ENCODE results near the gene MBP.
"Not testable (repeated sequence)": the region's sequence is repeated elsewhere in the genome, so short reads cannot be mapped to it uniquely, and the experiment has no call there.

Gene MBP

DNA sequence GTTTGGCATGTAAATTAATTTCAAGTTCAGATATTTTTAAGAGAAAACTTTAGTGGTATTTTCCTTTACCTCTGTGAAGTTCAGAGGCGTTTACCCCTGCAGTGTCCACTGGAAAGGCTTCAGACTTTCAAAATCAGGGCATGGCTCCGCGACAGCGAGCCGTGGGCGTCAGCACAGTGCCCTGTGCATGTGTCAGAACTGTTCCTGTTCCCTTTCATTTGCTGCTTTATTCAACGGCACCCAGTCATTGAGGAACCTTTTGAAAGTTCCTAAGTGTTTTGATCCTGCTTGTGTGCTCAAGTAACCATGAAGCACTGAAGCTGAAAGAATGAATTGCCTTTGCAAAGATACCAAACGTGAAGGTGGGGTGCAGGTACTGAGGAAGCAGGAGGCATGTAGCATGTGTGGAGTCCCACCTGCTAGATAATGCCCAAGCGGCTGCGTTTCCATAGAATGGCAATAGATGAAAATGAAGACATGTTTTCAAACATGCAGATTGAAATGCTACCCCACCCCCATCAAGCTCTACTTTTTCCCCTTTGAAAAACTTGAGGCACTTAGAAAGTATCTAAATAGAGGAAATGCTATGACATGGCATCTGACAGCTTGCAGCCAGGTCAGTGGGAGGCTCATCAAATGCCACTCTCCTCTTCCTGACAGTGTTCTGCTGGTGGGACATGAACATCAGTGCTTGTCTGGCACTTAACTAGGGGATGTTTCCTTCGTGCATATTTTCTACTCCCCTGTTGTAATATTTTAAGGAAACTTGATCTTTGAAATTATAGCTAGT, 161.6 kb downstream of the MBP start:
- no peak for DNase-seq (ENCODE audit: low spot score)

DNA sequence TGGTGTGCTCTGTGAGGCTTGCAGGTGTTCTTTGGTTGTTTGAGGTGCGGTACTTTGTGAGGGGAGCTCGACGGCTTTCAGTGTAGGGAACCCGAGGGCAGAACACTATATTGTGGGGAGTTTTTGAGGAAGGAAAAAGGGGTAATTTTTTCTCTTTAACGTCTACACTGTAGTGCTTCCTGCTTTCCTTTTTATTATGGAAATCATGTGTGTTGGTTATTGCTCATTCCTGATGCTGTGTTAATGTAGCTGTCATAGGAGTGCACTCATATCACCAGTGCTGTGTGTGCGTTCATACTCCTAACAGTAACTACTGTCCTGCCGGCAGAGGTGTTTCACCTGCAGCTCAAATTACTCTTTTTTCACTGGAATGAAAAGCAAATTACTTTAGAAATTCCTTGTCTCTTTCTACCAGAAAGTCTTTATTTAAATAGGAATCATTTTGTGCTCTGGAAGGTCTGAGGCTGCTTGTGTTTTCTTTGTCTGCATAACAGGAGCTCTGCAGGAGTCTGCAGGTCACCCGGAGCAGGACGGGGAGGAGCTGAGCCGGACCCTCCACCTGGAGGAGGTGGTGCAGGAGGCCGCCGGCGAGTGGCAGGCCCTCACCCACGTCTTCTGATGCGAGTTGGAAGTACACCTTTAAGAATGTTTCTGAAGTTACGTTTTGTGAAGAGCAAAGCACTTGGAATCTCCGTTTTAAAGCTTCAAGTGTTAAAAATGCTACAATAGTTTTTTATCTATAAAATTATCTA, 164.7 kb downstream of the MBP start:
- no peak for DNase-seq (ENCODE audit: low spot score)

DNA sequence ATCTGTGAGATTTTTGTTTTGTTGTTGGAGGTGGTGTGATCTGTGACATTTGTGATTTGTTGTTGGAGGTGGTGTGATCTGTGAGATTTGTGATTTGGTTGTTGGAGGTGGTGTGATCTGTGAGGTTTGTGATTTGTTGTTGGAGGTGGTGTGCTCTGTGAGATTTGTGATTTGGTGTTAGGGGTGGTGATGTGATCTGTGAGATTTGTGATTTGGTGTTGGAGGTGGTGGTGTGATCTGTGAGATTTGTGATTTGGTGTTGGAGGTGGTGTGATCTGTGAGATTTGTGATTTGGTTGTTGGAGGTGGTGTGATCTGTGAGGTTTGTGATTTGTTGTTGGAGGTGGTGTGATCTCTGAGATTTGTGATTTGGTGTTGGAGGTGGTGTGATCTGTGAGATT, 165.3 kb downstream of the MBP start:
- not testable (repeated sequence) for DNase-seq (ENCODE audit: low spot score)

DNA sequence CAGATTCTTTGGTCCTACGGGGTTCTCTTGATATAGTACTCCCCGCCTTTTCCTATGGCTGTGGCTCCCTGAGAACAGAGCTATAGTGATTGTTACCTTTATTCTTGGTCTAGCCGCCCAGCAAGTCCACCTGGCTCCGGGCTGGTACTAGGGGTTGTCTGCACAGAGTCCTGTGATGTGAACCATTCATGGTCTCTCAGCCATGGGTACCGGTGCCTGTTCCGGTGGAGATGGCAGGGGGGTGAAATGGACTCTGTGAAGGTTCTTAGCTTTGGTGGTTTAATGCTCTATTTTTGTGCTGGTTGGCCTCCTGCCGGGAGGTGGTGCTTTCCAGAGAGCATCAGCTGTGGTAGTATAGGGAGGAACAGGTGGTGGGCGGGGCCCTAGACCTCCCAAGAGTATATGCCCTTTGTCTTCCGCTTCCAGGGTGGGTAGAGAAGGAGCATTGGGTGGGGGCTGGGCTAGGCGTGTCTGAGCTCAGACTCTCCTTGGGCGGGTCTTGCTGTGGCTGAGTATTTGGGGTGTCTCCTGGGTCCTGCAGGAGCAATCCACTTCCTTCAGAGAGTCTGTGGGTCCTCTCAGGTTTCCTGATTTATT, 166.9 kb downstream of the MBP start:
- DNase-seq (ENCODE audit: low spot score) = not testable (repeated sequence)

DNA sequence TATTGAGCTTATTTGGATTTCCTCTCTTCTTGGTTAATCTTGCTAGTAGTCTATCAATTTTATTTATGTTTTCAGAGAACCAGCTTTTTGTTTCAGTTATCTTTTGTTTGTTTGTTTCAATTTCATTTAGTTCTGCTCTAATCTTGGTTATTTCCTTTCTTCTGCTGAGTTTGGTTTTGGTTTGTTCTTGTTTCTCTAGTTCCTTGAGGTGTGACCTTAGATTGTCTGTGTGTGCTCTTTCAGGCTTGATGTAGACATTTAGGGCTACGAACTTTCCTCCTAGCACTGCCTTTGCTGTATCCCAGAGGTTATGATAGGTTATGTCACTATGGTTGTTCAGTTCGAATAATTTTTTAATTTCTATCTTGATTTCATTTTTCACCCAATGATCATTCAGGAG, 168.6 kb downstream of the MBP start:
- no peak for DNase-seq (ENCODE audit: low spot score)

DNA sequence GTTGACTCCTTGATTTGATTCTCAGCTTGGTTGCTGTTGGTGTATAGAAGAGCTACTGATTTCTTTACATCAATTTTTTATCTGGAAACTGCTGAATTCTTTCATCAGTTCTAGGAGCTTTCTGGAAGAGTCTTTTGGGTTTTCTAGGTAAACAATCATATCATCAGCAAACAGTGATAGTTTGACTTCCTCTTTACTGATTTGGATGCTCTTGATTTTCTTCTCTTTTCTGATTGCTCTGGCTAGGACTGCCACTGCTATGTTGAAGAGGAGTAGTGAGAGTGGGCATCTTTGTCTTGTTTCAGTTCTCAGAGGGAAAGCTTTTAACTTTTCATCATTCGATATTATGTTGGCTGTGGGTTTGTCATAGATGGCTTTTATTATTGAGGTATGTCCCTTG, 169.7 kb downstream of the MBP start:
- no peak for DNase-seq (ENCODE audit: low spot score)

DNA sequence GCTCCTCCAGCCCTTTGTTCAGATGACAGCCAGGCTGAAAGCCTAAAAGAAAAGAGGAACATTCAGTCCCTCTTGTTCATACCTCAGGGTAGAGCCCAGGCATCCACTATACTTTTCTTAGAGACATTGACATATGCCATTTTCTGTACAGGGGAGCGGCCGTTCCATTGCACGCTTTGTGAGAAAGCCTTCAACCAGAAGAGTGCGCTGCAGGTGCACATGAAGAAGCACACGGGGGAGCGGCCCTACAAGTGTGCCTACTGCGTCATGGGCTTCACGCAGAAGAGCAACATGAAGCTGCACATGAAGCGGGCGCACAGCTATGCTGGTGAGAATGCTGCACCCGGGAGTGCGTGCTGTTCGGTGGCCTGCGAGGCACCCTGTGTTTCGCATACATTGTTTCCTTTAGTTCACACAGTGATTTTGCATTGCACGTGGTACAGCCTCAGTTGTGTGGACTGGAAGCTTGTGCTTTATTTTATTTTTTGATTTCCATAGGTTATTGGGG, 172.0 kb downstream of the MBP start:
- DNase-seq (ENCODE audit: low spot score) = no peak

DNA sequence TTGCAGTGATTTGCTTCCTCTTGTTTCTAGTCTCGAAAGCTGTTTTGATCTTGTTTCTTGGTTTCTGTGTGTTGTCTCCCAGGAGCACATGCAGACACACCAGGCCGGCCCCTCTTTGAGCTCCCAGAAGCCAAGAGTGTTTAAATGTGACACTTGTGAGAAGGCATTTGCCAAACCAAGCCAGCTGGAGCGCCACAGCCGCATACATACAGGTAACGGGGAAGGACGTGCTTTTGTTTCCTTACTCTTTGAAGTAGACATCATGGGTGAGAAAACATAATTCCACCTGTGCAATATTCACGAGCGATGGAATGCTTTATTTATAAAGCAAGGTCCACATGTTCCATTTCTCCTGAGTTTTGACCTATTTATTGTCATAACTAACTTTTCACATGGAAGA, 173.0 kb downstream of the MBP start:
- DNase-seq (ENCODE audit: low spot score) = no peak

DNA sequence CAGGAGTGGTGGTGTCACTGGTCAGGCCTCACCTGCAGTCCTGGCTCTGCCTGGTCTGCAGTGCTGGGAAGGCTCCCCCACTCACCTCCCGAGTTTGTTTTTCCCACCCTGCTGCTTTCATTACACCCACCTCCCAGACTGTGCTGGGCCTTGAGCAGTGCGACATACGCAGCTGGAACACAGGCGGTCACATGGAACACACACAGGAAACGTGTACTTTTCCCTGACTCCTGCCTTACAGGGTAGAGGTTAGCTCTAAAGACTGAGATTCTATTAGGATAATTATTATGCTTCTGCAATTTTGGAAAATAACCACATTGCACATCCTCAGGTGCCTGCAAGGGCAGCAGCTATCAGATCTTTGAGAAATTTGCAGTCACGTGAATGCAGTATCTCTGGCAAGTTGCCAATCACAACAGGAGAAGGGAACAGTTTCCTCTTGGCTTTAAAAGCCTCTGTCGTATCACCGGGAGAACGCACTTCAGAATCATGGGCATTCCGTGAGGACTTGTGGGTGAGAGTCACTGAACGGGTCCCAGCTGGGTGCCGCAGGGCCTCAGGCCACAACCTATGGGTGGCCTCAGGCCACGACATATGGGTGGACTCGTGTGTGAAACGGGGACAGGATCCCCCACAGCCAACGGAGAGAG, 173.8 kb downstream of the MBP start:
- no peak for DNase-seq (ENCODE audit: low spot score)

DNA sequence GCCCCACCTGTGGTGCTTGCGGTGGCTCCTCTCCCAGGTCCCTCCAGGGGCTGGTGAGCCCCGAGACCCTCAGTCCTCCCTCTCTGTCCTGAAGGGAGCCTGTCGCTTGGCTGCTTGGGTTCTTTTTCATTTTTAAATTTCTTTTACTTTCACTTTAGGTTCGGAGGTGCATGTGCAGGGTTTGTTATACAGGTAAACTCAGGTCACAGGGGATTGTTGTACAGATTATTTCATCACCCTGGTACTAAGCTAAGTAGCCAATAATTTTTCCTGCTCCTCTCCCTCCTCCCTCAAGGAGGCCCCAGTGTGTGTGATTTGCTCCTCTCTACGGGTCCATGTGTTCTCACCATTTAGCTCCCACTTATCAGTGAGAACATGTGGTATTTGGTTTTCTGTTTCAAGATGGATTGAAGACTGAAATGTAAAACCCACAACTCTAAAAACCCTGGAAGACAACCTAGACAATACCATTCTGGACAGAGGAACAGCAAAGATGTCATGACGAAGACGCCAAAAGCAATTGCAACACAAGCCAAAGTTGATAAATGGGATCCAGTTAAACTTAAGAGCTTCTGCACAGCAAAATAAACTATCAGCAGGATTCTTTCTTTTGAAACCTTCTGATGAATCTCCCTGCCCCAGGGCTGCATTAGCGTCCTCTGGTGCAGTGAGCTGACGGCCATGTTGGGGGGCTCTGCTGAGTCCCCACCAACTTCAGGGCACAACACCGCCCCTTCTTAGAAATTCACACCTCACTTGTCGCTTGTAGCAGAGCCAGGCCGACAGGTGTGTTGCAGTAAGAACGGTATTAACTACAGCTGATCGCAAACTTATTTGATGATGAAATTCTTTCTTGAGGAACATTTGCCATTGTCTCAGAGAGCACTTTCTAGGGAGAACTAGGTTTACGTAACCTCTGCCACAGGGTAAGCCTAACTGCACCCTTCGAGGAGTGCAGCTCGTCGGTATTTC, 174.9 kb downstream of the MBP start:
- DNase-seq (ENCODE audit: low spot score) = no peak

DNA sequence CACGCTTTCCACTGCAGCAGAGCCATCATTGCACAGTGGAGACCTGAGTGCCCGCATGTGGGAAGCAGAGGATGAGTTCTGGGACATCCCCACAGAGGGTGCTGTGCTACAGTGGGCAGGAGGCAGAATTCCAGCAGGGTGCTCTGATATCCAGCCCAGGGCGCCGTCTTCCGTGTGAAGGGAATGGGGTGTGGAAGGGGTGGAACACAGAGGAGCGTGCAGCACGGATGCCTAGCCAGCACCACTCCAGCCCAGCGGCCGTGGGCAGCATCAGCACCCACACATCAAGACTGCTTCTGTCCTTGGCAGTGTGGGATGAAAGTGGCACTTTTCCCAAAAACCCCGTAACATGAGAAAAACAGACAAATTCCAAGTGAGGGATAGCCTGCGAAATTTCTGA, 175.9 kb downstream of the MBP start:
- DNase-seq (ENCODE audit: low spot score) = no peak

DNA sequence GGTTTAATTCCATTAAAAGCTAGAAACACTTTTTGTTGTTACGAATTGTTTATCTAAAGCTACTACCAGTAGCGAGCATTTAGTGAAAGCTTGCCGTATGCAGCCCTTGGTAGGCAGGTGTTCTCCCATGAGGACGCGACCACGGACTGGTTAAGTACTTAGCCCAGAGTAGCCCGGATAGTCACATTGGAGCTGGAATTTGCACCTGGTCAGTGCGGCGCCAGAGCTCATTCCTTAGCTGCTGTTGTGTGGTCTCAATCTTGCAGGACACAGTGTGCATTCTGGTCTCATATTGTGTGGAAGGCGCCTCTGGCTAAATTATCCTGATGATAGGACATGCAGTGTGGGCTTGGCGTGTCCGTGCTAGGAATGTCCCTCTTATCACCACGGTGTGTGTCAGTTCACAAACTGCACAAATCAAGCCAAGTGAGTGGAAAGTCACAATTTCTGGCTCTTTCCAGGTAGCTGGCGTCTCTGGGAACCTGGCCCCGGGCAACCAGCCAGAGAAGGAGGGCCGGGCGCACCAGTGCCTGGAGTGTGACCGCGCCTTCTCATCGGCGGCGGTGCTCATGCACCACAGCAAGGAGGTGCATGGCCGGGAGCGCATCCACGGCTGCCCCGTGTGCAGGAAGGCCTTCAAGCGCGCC, 176.9 kb downstream of the MBP start:
- DNase-seq (ENCODE audit: low spot score) = no peak

DNA sequence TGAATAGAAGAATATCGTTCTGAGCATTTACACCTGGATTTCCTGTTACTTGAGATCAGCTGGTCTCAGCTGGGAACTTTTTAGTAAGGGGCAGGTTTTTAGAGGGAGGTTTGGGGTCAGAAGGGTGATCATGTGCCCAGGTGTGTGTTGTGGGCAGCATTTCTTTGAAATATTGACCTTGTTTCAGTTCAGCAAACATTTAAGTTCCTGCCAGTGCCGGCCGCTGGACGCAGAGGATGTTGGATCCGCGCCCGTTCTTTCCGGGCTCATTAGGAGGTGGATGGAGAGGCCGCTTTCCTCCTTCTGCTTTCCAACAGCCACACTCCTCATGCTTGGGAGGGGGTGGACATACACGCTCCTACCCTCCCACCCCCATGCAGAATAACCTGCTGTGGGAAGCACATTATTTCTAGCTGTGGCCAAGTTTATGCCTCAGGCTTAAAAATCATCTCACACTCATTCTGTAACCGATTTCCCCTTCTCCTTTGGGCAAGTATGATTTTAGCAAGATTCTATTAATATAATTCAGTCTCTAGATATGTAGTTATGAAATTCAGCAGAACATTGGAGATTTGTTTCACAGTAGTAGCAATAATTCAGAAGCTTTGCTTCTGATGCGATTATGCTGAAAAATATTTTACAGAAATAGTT, 178.9 kb downstream of the MBP start:
- DNase-seq (ENCODE audit: low spot score) = no peak

DNA sequence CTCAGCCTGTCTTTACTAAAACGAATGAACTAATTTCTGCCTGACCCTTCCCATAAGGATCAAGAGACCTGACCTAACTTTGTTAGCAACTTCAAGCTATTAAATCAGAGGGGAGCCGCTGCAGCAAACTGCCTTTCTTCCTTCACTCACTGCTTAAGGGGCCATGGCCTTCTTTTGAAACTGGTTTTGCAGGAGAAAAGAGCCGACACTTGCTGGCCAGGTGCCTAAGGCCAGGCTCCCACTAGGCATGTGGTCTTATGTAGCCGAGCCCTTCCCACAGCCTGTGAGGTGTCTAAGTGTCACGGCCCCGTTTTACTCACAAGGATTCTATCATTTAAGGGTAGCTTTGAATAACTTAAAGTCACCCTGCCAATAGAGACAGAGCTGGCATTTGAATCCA, 179.4 kb downstream of the MBP start:
- DNase-seq (ENCODE audit: low spot score) = no peak

DNA sequence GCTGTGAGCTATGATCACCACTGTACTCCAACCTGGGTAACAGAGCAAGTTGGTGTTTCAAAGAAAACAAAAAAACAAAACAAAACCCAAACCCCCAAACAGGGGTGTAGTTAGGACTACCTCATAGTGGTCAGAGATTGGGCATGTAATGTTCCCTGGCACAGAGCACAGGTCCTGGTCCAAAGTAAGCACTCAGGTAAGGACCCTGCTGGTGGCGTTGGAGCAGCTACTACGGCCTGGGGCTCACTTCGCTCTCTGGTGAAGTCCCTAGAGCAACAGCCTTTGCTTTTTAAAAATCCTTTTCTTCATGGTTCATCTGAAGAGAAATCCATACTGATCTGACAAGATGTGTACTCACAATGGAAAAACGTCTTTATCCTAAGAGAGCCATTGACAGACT, 179.8 kb downstream of the MBP start:
- DNase-seq (ENCODE audit: low spot score) = no peak

DNA sequence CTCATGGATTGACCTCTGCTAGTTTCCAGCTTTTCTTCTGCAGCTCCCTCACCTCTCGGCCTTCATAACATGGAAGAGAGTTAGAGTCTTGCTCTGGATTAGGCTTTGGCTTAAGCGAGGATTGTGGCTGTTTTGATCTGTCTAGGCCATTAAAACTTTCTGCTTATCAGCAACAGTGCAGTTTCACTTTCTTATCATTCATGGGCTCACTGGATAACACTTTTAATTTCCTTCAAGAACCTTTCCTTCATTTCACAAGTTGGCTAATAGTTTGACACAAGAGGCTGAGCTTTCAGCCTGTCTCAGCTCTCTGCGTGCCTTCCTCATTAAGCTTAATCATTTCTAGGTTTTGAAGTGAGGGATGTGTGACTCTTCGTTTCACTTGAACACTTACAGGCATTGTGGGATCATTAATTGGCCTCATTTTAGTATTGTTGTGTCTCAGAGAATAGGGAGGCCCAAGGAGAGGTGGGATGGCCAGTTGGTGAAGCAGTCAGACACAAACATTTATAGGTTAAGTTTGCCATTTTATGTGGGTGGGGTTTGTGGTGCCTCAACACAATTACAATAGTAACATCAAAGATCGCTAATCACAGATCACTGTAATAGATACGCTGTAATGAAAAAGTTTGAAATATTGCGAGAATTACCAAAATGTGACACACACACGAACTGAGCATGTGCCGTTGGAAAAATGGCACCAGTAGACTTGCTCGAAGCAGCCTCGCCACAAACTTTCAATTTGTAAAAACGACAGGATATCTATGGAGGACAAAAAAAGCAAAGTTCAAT, 180.9 kb downstream of the MBP start:
- no peak for DNase-seq (ENCODE audit: low spot score)

DNA sequence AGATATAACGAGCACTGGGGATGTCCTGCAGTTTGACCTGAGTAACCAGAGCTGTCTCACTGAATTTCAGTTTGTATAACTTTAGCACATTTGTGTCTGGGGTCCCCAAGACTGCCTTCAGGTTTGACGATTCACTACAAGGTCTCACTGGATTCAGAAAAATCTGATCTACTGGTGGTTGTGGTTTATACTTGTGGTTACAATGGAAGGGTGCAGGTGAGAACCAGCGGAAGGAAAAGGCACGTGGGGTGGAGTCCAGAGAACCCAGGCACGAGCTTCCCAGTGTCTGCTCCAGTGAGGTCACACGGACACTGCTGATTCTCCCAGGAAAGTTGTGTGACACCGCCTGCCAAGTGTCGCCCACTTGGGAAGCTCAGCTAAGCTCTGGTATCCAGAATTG, 184.2 kb downstream of the MBP start:
- peak; percentile 3 for DNase-seq (ENCODE audit: low spot score)

DNA sequence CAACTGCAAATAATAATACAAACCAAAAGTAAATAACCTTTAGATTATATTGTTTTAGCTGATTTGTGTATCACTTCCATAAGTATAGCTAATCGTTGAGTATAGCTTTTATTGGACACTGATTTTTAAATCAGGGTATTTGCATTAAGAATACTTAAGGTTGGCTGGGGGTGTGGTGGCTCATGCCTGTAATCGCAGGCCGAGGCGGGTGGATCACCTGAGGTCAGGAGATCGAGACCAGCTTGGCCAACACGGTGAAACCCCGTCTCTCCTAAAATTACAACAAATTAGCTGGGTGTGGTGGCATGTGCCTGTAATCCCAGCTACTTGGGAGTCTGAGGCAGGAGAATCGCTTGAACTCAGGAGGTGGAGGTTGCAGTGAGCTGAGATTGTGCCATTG, 188.2 kb downstream of the MBP start:
- not testable (repeated sequence) for DNase-seq (ENCODE audit: low spot score)

DNA sequence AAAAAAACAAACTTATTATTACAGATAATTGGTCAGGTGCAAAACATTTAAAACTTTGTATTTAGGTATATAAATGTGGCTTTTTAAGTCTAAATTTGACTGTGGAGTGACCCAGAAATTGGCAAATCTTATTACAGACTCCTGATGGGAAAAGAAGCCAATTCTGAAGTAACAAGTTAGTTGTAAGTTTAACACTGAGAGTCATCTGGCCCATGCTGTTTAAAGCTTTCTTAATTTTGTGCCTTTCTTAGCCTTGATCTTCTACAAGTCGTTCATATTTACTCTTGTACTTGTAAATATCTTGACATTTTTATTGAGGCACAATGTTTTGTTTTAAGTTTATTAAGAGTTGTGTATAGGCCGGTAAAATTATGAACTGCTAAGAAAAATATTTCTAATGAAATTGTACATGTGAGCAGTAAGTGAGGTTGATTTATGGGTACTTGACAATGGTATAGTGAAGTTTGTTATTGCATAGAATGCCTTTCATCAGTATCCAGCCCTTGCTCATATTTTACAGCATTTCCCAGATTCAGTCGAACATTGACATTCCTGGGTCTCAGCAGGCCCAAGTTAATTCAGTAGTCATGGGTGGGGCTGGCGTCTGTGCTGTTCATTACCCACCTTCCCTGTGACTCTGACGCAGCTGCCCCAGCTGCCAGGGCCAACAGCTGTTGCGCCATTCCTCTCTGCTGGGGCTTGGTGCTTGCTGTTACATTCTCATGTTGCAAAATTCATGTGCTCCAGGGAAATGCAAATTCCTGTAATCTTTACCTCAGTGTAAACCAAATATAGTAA, 188.8 kb downstream of the MBP start:
- no peak for DNase-seq (ENCODE audit: low spot score)
